ENCODE data around the gene UBTD2.
A peak's percentile ranks its signal among the peaks of the same experiment; 100 is the strongest.
"Not testable (repeated sequence)": the region's sequence is repeated elsewhere in the genome, so short reads cannot be mapped to it uniquely, and the experiment has no call there.

The UBTD2 gene

GRCh38 chr5:172245046-172245445 lies 38.5 kb downstream of the UBTD2 start:
- peak; percentile 7 to 43 for DNase-seq

GRCh38 chr5:172243302-172243701 lies 40.3 kb downstream of the UBTD2 start:
- DNase-seq: no peak

GRCh38 chr5:172238334-172238733 lies 45.2 kb downstream of the UBTD2 start:
- no peak for DNase-seq

- DNase-seq: no peak
These were observed 47.5 kb downstream of the UBTD2 start for GRCh38 chr5:172235827-172236736.

GRCh38 chr5:172235132-172235780 lies 48.3 kb downstream of the UBTD2 start:
- no peak for DNase-seq

- no peak for DNase-seq
These were observed 49.5 kb downstream of the UBTD2 start for GRCh38 chr5:172234031-172234430.

- no peak for DNase-seq
These were observed 53.7 kb downstream of the UBTD2 start for GRCh38 chr5:172229904-172230303.

GRCh38 chr5:172224996-172225395 lies 58.6 kb downstream of the UBTD2 start:
- peak; percentile 81 to 89 for DNase-seq

GRCh38 chr5:172223901-172224873 lies 59.4 kb downstream of the UBTD2 start:
- no peak for DNase-seq

GRCh38 chr5:172219296-172219695 lies 64.3 kb downstream of the UBTD2 start:
- no peak for DNase-seq

GRCh38 chr5:172216345-172216744 lies 67.2 kb downstream of the UBTD2 start:
- DNase-seq: no peak

GRCh38 chr5:172213126-172213525 lies 70.4 kb downstream of the UBTD2 start:
- DNase-seq: no peak

GRCh38 chr5:172211676-172212075 lies 71.9 kb downstream of the UBTD2 start:
- no peak for DNase-seq

GRCh38 chr5:172209714-172210113 lies 73.8 kb downstream of the UBTD2 start:
- DNase-seq: no peak

- no peak for DNase-seq
These were observed 76.1 kb downstream of the UBTD2 start for GRCh38 chr5:172207511-172207910.

- not testable (repeated sequence) for DNase-seq
These were observed 77.6 kb downstream of the UBTD2 start for GRCh38 chr5:172205984-172206383.

GRCh38 chr5:172200476-172200875 lies 83.1 kb downstream of the UBTD2 start:
- no peak for DNase-seq

GRCh38 chr5:172199446-172199845 lies 84.1 kb downstream of the UBTD2 start:
- DNase-seq: no peak

- DNase-seq: not testable (repeated sequence)
These were observed 85.8 kb downstream of the UBTD2 start for GRCh38 chr5:172197775-172198174.

GRCh38 chr5:172194985-172195774 lies 88.4 kb downstream of the UBTD2 start:
- no peak for DNase-seq

- no peak for DNase-seq
These were observed 89.7 kb downstream of the UBTD2 start, which contains the start of gene EFCAB9 for GRCh38 chr5:172193872-172194271. Gene EFCAB9, plus strand, starts transcription at chr5:172194172. Its CDS starts 1 bp downstream, at chr5:172194173.

- no peak for DNase-seq
These were observed 93.8 kb downstream of the UBTD2 start for GRCh38 chr5:172189693-172190296.

Measured in NCI-H446 (cell line).